Stimulated activated naive B cell treated with anti-CD40 and anti-IgM and Interleukin-4, amounts not matched to agents 10 μg/mL and 1 μg/mL and 100 μg/mL, for 72 hours (primary cell): ENCODE data around the gene BLZF1.
"Not testable (repeated sequence)": the region's sequence is repeated elsewhere in the genome, so short reads cannot be mapped to it uniquely, and the experiment has no call there.

Experiments used
- ATAC-seq, 2 donors: fragments of 150-1000 bp; cut with Tn5 transposase; replicated peaks; 2 replicates each; pipeline ENCODE4 v1.10.0; 2021; ENCODE audit warnings: moderate library complexity in 1 of 2
- DNase-seq: peaks from one replicate; pipeline ENCODE4 v3.0.0; 2021
- H3K27ac Mint-ChIP-seq: one replicate; pipeline ENCODE4 v1.8.0; 2022; ENCODE audit warnings: mild to moderate bottlenecking, mixed read lengths
- H3K27me3 Mint-ChIP-seq, 2 donors: one replicate each; pipeline ENCODE4 v1.8.0; 2022; ENCODE audit warnings: mixed read lengths in 2 of 2
- H3K36me3 Mint-ChIP-seq, 2 donors: one replicate each; pipeline ENCODE4 v1.8.0; 2022; ENCODE audit warnings: mixed read lengths in 2 of 2, mild to moderate bottlenecking in 1 of 2
- H3K4me1 Mint-ChIP-seq, 2 donors: one replicate each; pipeline ENCODE4 v1.8.0; 2022; ENCODE audit warnings: mixed read lengths in 2 of 2, mild to moderate bottlenecking in 1 of 2
- H3K4me3 Mint-ChIP-seq, 2 donors: one replicate each; pipeline ENCODE4 v1.8.0; 2022; ENCODE audit warnings: mild to moderate bottlenecking in 2 of 2, mixed read lengths in 2 of 2, moderate library complexity in 1 of 2
- H3K9me3 Mint-ChIP-seq, 2 donors: one replicate each; pipeline ENCODE4 v1.8.0; 2022; ENCODE audit warnings: mixed read lengths in 2 of 2, mild to moderate bottlenecking in 1 of 2

The BLZF1 gene, protein sequence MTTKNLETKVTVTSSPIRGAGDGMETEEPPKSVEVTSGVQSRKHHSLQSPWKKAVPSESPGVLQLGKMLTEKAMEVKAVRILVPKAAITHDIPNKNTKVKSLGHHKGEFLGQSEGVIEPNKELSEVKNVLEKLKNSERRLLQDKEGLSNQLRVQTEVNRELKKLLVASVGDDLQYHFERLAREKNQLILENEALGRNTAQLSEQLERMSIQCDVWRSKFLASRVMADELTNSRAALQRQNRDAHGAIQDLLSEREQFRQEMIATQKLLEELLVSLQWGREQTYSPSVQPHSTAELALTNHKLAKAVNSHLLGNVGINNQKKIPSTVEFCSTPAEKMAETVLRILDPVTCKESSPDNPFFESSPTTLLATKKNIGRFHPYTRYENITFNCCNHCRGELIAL

DNA sequence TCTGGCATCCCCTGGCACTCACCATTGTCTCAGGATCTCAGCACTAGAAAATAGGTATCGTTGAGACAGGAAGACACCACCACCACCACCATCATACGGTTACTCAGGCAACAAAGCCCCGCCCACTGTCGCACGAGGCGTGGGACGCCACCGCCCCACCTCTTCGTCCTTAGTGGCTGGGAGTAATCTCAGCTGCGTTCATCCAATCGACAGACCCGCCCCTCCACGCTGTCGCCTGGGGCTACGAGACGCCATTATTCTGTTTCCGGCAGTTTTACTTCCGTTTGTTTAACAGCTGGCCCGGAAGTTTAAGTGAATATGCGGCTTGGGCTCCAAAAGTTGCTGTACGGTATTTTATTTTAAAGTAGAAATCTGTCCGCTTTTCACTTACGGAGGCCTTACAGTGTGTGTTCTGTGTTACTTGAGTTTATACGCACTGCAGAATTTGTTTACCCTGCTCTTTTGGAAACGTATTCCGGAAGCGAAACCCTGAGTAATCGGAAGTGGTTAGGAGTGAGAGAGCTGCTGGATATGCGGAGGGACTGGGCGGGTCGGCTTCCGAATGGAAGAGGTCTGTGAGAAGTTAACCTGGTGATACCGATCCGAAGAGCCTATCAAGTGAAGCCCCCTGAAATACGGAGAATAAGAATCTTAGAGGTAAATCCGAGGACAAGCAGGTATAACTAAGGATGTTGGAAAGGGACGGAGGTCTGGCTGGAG is at the start of gene BLZF1, which contains the start of gene NME7:
Gene BLZF1 (plus strand): TSS at position 510 of the 720 bp plus-strand sequence. CDS start 1,328 bp downstream, outside the sequence.
Gene NME7 (minus strand): TSS at position 112 of the 720 bp plus-strand sequence. CDS start 87 bp downstream, at position 25.
- Mint-ChIP-seq H3K27ac (no peak within 1 kb of the TSS), H3K4me1 (peaks cover 10 to 16% of the 10 kb centered on the region in 2 donors), H3K36me3 (peaks cover 4 to 10% of the 10 kb centered on the region in 2 donors)

DNA sequence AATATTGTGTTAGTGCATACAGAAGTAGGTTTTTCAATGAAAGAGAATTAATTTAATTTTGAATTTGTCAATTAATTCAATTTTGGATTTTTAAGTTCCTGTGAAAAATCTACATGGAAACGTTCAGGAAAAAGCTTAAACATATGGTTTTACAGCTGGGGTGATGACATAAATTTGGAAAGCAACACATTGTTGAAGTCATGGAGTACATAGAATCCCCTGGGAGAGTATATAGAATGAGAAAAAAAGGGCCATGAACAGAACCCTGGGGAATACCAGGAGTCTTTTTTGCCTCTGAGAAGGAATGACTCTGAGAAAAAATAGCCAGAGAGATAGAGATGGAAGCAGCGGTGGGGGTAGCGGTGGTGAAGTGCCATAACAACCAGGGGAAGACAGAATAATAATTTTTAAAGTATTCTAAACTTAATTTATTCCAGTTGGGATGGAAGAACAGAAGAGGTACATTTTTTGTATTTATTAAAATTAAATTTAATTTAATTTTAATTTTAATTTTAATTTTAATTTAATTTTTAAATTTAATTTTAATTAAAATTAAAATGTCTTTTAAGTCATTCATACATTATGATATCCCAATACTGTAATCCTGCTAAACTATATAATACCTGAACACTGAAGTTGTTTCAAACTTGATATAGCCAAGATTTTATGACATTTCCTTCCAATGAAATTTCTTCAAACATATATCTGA is 49.3 kb upstream of the BLZF1 start:
- Mint-ChIP-seq H3K4me1 (no peaks in the 10 kb centered on the region), H3K27ac (no peak overlapping the region), H3K36me3 (peaks cover 4 to 5% of the 10 kb centered on the region in 2 donors), H3K9me3 (no peaks in the 10 kb centered on the region), H3K4me3 (no peak overlapping the region), H3K27me3 (no peaks in the 10 kb centered on the region)
- ATAC-seq (no peak), DNase-seq (no peak)

More for the DNA sequence above, at the start of gene BLZF1, which contains the start of gene NME7:
- no peaks in the 10 kb centered on the region for H3K27me3 Mint-ChIP-seq
- peak; percentile 97 for DNase-seq
- ATAC-seq = peak; percentile 95 to 97
- no peak within 1 kb of the TSS for H3K4me3 Mint-ChIP-seq
- H3K9me3 Mint-ChIP-seq = peaks cover 0 to 4% of the 10 kb centered on the region in 2 donors

DNA sequence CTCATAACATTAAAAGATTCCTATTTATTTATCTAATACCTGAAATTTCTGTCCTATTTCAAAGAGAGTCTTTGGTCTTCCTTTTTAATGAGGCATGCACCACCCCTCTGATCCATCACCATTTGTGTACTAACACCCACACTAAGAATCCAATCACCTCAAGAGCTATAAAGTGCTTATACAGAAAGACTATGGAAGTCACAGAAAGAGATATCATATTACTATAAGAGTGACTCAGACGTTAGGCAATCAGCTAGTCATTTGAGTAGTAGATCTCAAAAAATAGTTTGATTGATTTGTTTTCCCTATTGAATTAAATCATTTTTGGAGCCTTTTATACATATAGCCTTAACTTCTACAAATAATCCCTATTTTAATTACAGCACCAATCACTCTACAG is 46.5 kb upstream of the BLZF1 start:
- ATAC-seq (no peak), DNase-seq (no peak)
- H3K27ac Mint-ChIP-seq = no peak overlapping the region
- H3K9me3 Mint-ChIP-seq = no peaks in the 10 kb centered on the region
- peaks cover 4 to 5% of the 10 kb centered on the region in 2 donors for H3K36me3 Mint-ChIP-seq
- H3K27me3 Mint-ChIP-seq = no peaks in the 10 kb centered on the region
- peaks cover 0 to 3% of the 10 kb centered on the region in 2 donors for H3K4me1 Mint-ChIP-seq
- H3K4me3 Mint-ChIP-seq = no peak overlapping the region

DNA sequence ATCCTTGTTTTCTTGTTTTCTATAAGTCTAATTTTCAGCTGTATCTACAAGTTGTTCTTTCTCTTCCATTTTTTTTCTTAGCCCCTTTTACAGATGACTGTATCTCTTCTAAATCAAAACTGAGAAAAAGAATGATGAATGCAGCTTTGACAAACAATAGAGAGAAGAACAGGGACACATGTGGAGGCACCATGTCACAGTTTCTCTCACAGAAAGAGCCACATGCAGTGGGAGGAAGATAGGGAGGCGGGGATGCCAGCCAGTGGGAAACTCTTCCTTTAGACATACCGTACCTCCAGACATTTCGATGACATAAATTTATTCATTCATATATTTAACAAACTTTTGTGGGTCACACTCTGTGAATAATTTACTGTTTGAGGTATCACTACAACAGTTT is 45.9 kb upstream of the BLZF1 start:
- Mint-ChIP-seq H3K9me3 (no peaks in the 10 kb centered on the region), H3K4me1 (peaks cover 3 to 9% of the 10 kb centered on the region in 2 donors), H3K4me3 (no peak overlapping the region), H3K36me3 (peaks cover 4 to 5% of the 10 kb centered on the region in 2 donors), H3K27me3 (no peaks in the 10 kb centered on the region), H3K27ac (no peak overlapping the region)
- no peak for ATAC-seq
- no peak for DNase-seq

DNA sequence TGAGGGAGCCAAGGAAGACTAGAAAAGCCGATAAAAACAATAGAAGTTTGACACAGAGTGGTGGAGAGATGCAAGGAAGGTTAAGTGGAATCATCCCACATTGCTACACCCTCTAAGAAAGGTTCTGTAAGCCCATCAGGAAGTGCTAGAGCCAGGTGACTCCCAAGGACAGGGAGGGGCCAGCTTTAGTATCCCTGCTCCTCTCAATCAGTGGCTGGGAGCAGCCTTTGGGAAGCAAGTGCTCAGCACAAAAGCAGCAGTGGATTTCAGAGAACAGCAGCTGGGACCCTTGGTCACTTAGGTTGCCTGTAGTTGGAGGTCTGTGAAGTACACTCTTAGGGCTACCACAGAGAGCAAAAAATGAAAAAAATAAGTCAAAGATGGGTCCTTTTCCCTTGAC is 42.9 kb upstream of the BLZF1 start:
- H3K4me1 Mint-ChIP-seq = peaks cover 5 to 10% of the 10 kb centered on the region in 2 donors
- peaks cover 2 to 9% of the 10 kb centered on the region in 2 donors for H3K9me3 Mint-ChIP-seq
- H3K27me3 Mint-ChIP-seq = no peaks in the 10 kb centered on the region
- peaks cover 7 to 15% of the 10 kb centered on the region in 2 donors for H3K36me3 Mint-ChIP-seq
- ATAC-seq (no peak), DNase-seq (no peak)
- H3K4me3 Mint-ChIP-seq = no peak overlapping the region
- no peak overlapping the region for H3K27ac Mint-ChIP-seq

DNA sequence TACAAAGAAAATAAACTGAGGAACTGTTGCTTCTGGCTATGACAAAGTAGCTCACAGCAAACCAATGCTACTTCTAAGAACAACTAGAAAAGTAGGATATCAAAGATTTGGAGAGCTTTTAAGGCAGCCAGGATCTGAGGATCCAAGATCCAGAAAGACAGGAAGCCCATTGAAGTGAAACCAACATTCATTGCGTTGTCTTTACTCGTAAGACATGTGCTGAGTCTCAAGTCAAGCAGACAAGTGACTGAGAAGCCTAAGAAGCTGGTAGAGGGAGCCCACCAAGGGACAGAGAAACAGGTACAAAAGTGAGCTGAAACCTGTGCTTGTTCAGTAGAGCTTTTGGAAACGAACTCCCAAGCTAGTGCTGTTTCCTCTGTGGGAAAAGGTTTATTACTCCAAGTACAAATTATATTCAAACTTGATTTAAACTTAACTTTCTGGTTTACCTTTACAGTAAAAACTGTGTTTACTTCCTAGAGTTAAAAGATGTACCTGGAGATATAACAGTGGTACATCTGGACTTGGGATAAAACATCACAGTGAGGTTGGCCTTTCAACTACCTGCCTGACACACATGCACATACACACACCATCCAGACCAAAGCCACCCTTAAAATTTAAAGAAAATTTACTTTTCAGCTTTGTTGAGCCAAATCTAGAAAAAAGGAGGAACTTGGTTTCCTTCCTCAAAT is 41.6 kb upstream of the BLZF1 start:
- no peaks in the 10 kb centered on the region for H3K27me3 Mint-ChIP-seq
- H3K9me3 Mint-ChIP-seq = peaks cover 4 to 9% of the 10 kb centered on the region in 2 donors
- peaks cover 9 to 16% of the 10 kb centered on the region in 2 donors for H3K36me3 Mint-ChIP-seq
- H3K4me1 Mint-ChIP-seq = peaks cover 5 to 10% of the 10 kb centered on the region in 2 donors
- DNase-seq (no peak), ATAC-seq (peak in 1 of 2 donors; percentile 71)
- no peak overlapping the region for H3K4me3 Mint-ChIP-seq
- no peak overlapping the region for H3K27ac Mint-ChIP-seq

DNA sequence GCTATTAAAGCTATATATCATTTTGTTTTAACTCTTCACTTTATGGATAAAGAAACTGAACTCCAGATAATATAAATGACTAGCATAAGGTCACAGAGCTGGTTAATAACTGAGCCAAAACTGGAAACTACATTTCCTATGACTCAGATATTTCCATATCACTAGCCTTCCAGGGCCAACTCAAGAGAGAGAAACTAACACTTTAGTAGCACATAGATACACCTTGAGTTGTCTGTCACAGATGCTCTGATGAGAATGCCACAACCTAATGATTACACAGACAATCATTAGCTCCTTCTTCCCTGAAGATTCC is 41.1 kb upstream of the BLZF1 start:
- peaks cover 8 to 16% of the 10 kb centered on the region in 2 donors for H3K36me3 Mint-ChIP-seq
- ATAC-seq = peak; percentile 91 to 97
- H3K27ac Mint-ChIP-seq = no peak overlapping the region
- H3K9me3 Mint-ChIP-seq = peaks cover 5 to 9% of the 10 kb centered on the region in 2 donors
- no peaks in the 10 kb centered on the region for H3K27me3 Mint-ChIP-seq
- no peak overlapping the region for H3K4me3 Mint-ChIP-seq
- H3K4me1 Mint-ChIP-seq = peaks cover 5 to 10% of the 10 kb centered on the region in 2 donors
- DNase-seq = no peak

DNA sequence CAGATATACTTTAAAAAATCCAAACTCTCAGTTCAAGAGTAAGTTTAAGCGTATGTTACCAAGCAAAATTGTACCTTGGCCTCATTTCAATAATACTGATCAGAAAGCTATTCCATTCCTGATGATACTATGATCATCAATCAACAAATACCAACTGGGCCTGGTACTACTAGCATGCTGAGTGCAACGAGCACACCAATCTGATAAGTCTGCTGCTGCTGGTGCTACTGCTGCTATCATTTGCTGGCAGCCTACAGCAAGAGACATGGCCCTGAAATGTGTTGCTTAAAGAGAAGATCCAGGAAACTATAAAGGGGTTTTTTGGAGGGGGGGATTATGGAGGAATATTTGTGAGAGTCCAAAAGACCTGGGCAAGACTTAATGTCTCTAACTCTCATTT is 40.1 kb upstream of the BLZF1 start:
- peaks cover 7 to 14% of the 10 kb centered on the region in 2 donors for H3K9me3 Mint-ChIP-seq

DNA sequence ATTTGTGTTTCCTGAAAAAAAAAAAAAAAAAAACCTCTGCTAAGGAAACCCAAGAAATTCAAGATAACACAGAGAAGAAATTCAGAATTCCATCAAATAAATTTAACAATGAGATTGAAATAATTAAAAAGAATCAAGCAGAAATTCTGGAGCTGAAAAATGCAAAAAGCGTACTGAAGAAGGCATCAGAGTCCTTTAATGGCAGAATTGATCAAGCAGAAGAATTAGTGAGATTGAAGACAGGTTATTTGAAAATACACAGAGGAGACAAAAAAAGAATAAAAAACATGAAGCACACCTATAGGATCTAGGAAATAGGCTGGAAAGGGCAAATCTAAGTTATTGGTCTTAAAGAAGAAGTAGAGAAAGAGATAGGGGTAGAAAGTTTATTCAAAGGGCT is 38.6 kb upstream of the BLZF1 start:
- Mint-ChIP-seq H3K9me3 (peaks cover 9 to 14% of the 10 kb centered on the region in 2 donors), H3K36me3 (peaks cover 8 to 23% of the 10 kb centered on the region in 2 donors), H3K4me3 (no peak overlapping the region), H3K4me1 (peaks cover 12 to 23% of the 10 kb centered on the region in 2 donors), H3K27ac (no peak overlapping the region), H3K27me3 (no peaks in the 10 kb centered on the region)
- no peak for DNase-seq
- ATAC-seq = no peak

More for the DNA sequence above, 40.1 kb upstream of the BLZF1 start:
- Mint-ChIP-seq H3K36me3 (peaks cover 8 to 20% of the 10 kb centered on the region in 2 donors), H3K27me3 (no peaks in the 10 kb centered on the region), H3K4me1 (peaks cover 6 to 10% of the 10 kb centered on the region in 2 donors), H3K27ac (no peak overlapping the region), H3K4me3 (no peak overlapping the region)
- ATAC-seq (no peak), DNase-seq (no peak)

DNA sequence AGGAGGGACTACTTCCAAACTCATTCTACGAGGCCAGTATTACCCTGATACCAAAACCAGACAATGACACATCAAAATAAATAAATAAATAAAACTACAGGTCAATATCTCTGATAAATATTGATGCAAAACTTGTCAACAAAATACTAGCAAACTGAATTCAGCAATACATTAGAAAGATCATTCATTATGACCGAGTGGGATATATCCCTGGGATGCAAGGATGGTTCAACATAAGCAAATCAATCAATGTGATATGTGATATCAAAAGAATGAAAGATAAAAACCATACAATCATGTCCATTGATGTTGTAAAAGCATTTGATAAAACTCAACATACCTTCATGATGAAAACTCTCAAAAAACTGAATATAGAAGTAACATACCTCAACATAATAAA is 37.1 kb upstream of the BLZF1 start:
- no peak for DNase-seq
- Mint-ChIP-seq H3K27me3 (no peaks in the 10 kb centered on the region), H3K27ac (no peak overlapping the region), H3K4me3 (no peak overlapping the region), H3K36me3 (peaks cover 13 to 35% of the 10 kb centered on the region in 2 donors), H3K9me3 (peaks cover 12 to 17% of the 10 kb centered on the region in 2 donors), H3K4me1 (peaks cover 12 to 25% of the 10 kb centered on the region in 2 donors)
- ATAC-seq = no peak

DNA sequence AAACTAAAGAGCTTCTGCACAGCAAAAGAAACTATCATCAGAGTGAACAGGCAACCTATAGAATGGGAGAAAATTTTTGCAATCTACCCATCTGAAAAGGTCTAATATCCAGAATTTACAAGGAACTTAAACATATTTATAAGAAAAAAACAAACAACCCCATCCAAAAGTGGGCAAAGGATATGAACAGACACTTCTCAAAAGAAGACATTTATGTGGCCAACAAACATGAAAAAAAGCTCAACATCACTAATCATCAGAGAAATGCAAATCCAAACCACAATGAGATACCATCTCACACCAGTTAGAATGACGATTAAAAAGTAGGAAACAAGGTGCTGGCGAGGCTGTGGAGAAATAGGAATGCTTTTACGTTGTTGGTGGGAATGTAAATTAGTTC is 33.3 kb upstream of the BLZF1 start:
- H3K27me3 Mint-ChIP-seq, H3K4me3 Mint-ChIP-seq, H3K27ac Mint-ChIP-seq, ATAC-seq, DNase-seq: not testable (repeated sequence)
- Mint-ChIP-seq H3K9me3 (peaks cover 9 to 12% of the 10 kb centered on the region in 2 donors), H3K36me3 (peaks cover 15 to 37% of the 10 kb centered on the region in 2 donors), H3K4me1 (peaks cover 13 to 23% of the 10 kb centered on the region in 2 donors)

DNA sequence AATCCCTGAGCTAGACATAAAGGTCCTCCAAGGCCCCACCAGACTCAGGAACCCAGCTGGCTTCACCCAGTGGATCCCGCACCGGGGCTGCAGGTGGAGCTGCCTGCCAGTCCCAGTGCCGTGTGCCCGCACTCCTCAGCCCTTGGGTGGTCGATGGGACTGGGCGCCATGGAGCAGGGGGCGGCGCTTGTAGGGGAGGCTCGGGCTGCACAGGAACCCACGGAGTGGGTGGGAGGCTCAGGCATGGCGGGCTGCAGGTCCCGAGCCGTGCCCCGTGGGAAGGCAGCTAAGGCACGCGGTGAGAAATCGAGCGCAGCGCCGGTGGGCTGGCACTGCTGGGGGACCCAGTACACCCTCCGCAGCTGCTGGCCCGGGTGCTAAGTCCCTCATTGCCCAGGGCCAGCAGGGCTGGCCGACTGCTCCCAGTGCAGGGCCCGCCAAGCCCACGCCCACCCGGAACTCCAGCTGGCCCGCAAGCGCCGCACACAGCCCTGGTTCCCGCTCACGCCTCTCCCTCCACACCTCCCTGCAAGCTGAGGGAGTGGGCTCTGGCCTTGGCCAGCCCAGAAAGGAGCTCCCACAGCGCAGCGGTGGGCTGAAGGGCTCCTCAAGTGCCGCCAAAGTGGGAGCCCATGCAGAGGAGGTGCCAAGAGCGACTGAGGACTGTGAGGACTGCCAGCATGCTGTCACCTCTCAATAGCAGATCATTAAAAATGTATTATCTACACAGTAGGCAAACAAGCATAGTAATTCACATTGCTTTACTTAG is 30.9 kb upstream of the BLZF1 start:
- peaks cover 21 to 38% of the 10 kb centered on the region in 2 donors for H3K4me1 Mint-ChIP-seq
- not testable (repeated sequence) for DNase-seq, H3K27ac Mint-ChIP-seq, H3K27me3 Mint-ChIP-seq, H3K4me3 Mint-ChIP-seq, ATAC-seq
- peaks cover 14 to 18% of the 10 kb centered on the region in 2 donors for H3K9me3 Mint-ChIP-seq
- H3K36me3 Mint-ChIP-seq = peaks cover 22 to 43% of the 10 kb centered on the region in 2 donors

DNA sequence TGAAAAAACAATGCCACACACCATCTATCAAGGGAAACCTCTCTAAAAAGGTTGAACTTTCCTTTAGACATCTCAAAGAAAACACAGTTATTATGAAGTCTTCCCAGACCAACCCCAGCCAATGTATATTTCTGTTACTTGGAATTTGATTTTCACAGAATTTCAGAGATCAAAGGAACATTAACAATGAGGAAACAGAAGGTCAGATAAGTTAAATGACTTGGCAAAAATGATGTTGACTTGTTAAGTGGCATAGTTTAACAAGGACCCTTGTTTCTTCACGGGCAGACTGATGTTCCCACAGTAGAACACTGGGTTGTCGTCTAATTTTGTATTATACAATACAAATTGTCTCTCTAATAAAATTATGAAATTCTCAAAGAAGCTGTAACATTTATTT is 29.4 kb upstream of the BLZF1 start:
- peaks cover 11 to 15% of the 10 kb centered on the region in 2 donors for H3K9me3 Mint-ChIP-seq
- DNase-seq = no peak
- H3K27ac Mint-ChIP-seq = no peak overlapping the region
- H3K27me3 Mint-ChIP-seq = no peaks in the 10 kb centered on the region
- H3K4me3 Mint-ChIP-seq = no peak overlapping the region
- H3K36me3 Mint-ChIP-seq = peaks cover 22 to 40% of the 10 kb centered on the region in 2 donors
- ATAC-seq = no peak
- peaks cover 18 to 32% of the 10 kb centered on the region in 2 donors for H3K4me1 Mint-ChIP-seq
